Measurements from ENCODE around the gene STK32B.

STK32B gene

DNA sequence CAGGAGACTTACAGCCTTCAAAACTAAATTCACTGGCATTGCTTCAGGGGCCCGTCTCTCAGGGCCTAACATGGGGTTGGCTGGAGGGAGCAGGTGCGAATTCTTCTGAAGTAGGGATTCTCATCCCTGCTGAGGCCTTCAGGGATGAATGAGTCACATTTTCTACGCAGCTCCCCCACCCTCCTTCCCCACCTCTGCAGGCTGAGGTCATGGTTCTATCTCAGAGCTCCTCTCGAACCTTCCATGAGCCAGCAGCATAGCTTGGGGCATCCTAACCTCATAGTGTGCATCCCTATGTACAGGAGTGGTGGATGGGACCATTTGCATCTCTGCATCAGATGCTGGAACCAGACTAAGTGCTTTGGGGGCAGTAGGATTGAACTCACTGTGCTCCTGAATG is 347.8 kb downstream of the STK32B start:
- no peak overlapping the region for H3K4me3 ChIP-seq (ENCODE audit: low read length)
- TF ChIP-seq, protein P1, sequence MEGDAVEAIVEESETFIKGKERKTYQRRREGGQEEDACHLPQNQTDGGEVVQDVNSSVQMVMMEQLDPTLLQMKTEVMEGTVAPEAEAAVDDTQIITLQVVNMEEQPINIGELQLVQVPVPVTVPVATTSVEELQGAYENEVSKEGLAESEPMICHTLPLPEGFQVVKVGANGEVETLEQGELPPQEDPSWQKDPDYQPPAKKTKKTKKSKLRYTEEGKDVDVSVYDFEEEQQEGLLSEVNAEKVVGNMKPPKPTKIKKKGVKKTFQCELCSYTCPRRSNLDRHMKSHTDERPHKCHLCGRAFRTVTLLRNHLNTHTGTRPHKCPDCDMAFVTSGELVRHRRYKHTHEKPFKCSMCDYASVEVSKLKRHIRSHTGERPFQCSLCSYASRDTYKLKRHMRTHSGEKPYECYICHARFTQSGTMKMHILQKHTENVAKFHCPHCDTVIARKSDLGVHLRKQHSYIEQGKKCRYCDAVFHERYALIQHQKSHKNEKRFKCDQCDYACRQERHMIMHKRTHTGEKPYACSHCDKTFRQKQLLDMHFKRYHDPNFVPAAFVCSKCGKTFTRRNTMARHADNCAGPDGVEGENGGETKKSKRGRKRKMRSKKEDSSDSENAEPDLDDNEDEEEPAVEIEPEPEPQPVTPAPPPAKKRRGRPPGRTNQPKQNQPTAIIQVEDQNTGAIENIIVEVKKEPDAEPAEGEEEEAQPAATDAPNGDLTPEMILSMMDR (conservative IDR thresholded peaks at IDR 0.05; ENCODE audit: low read depth, low read length): no peak
- no peak for DNase-seq (ENCODE audit: low read depth)

DNA sequence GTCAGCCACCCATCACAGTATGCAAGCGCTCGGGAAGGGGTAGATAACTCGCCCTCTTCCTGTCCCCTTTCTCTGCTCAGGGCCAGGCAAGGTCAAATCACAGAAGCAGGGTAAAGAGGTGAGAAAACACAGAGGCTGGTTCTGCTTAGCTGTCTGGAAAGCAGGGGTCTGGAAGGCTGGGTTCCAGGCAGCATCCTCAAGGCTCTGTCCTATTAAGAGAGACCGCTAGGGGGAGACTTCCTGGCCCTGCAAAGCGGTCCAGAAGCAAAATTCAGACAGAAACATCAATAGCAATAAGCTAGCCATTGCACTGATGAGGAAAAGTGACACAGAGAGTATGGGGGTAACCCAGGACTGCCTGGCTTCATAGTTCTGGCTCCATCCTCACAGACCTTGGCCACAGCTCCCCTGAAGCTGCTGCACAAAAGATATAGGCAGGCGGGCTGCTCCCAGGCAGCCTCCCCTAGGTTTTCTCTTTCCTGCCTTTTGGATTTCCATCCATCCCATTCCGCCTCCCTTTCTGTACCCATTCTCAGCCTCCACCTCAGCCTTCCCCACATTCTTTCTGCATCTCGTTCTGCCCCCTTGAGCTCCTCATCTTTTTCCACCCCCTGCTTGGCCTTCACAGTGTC is 348.6 kb downstream of the STK32B start:
- no peak overlapping the region for H3K4me3 ChIP-seq (ENCODE audit: low read length)
- DNase-seq (ENCODE audit: low read depth): peak; percentile 8
- TF ChIP-seq, protein P1 (conservative IDR thresholded peaks at IDR 0.05; ENCODE audit: low read depth, low read length): peak; percentile 90

DNA sequence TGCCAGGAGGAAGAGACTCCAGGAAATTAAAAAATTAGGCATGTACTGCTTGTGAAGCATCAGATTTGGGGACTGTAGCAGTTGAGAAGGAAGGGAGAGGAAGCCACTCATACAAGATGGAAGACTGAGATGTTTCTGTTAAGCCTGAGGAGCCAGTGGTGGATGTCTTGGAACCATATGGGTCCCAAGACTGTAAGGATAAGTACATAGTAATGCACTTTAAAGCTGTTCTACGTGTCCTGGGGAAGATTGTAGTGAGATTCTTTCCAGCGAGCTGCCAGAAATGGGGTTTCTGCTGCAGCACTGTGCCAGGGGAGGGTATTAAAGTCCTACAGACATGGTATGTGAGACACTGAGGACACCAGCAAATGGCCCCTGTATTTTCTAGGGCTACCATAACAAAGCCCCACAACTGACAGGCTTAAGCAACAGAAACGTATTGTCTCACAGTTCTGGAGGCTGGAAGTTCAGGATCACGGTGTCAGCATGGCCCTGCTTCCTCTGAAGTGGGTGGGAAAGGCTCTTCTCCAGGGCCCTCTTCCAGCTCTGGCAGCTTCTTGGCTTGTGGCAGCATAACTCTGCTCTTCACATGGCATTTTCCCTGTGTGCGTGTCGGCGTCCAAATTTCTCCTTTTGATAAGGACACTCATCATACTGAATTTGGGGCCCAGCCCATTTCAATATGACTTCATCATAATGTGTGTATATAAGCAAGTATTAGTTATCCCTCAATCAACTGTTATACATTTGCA is 352.6 kb downstream of the STK32B start:
- H3K4me3 ChIP-seq (ENCODE audit: low read length): no peak overlapping the region
- TF ChIP-seq, protein P1 (conservative IDR thresholded peaks at IDR 0.05; ENCODE audit: low read depth, low read length): no peak
- DNase-seq (ENCODE audit: low read depth): no peak

DNA sequence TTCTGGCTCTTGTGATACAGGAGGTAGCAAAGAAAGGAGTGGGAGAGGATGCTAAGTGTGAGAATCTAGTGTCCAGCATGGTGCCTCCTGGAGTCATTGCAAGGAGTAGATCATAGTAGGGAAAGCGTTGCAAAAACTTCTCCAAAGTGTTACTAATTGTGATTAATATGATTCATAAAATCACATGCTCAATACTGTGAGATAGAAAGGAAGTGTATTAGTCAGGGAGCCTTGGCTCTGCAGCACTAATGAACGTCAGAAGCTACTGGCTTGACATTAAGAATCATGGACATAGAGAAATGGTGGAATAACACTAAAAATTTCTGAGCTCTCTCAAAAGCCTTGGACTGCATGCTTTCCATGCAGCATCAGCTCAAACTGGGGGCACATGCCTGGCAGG is 358.0 kb downstream of the STK32B start:
- DNase-seq (ENCODE audit: low read depth): peak; percentile 8
- TF ChIP-seq, protein P1 (conservative IDR thresholded peaks at IDR 0.05; ENCODE audit: low read depth, low read length): no peak
- H3K4me3 ChIP-seq (ENCODE audit: low read length): no peak overlapping the region

DNA sequence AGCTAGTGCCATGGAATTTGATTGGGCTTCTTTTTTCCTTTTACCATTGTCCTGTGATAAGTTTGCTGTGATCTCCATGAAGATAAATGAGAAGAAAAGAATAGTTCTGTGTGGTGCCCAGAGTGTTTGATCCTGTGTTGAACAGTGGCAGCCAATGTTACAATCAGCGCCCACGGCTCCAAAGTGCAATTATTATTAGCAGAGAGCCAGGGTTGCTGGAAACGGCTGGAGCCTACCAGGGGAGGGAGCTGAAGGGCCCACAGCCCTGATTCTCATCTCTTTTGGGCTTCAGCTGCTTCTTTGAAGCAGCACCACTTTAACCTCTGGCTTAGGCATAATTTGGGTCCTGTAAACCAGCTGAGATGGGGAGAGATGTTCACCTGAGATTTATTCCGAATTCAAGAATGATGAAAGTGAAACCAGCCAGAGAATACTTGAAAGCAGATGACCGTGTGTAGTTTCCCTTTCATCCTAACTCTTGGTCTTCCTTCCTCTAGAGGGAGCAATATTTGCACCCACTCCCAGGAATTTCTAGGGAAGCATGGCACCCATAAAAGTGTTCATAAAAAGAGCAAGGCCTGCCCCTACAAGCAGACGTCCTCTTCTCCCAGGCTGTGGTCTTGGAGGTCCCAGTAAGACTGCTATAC is 358.8 kb downstream of the STK32B start:
- TF ChIP-seq, protein P1 (conservative IDR thresholded peaks at IDR 0.05; ENCODE audit: low read depth, low read length): peak; percentile 14
- no peak overlapping the region for H3K4me3 ChIP-seq (ENCODE audit: low read length)
- no peak for DNase-seq (ENCODE audit: low read depth)

DNA sequence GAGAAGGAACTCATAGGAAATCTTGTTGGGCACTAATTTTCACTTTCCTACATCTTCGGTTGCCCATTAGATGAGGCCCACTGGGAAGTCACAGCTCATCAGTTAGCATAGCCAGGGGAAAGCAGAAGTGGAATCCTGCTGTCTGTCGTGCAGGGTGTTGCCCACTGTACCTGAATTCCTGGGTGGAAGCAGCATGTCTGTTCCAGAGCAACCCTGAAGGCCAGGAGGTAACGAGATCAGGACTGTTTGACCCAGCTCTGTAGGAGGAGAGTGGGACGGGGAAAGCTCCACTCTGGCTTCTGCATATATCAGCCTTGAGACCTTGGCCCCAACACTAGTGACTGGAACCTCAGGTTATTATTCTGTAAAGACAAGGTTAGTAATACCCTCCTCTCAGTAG is 361.0 kb downstream of the STK32B start:
- TF ChIP-seq, protein P1 (conservative IDR thresholded peaks at IDR 0.05; ENCODE audit: low read depth, low read length): no peak
- DNase-seq (ENCODE audit: low read depth): no peak
- H3K4me3 ChIP-seq (ENCODE audit: low read length): no peak overlapping the region
